HepG2 (cell line): ENCODE measurements around the gene CRLF2.

Experiments used
- TBX3 ChIP-seq: fragments of 450-650 bp; IDR thresholded peaks from 2 replicates; pipeline ENCODE4 v1.6.1; 2017; ENCODE audit warnings: antibody characterized with exemption, mild to moderate bottlenecking, inconsistent platforms, borderline replicate concordance
- TF ChIP-seq, protein P1 (sequence below): sonication (generic); formaldehyde crosslinking; IDR thresholded peaks from 2 replicates; pipeline ENCODE4 v1.4.0; 2020; ENCODE audit warnings: mild to moderate bottlenecking, missing genetic modification reagents
- TF ChIP-seq, protein P2 (sequence below): sonication (generic); formaldehyde crosslinking; IDR thresholded peaks from 2 replicates; pipeline ENCODE4 v1.4.0; 2020; ENCODE audit warnings: missing genetic modification reagents

DNA sequence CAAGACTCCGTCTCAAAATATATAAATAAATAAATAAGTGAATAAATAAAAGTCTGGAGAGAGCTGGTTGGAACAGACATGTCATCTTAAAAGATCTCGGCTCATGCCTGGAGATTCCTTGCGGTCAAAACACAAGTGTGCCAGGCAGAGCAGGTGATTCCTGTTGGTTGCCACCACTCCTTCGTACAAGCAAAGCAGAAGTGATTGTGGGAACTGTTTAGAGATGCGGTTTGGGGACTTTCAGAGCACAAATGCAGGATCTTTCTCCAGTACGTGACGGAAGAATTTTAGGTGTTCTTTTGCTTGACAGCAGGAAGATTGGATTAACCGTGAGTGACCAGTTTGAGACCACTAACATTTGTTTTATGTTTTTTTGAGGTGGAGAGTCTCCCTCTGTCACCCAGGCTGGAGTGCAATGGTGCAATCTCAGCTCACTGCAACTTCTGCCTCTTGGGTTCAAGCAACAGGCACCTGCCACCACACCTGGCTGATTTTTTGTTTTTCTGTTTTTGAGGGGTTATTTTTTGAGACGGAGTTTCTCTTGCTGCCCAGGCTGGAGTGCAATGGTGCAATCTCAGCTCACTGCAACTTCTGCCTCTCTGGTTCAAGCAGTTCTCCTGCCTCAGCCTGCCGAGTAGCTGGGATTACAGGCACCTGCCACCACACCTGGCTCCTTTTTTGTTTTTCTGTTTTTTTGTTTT is 2.8 kb upstream of the CRLF2 start:
- no peak for TF ChIP-seq TBX3
- TF ChIP-seq, protein P1, sequence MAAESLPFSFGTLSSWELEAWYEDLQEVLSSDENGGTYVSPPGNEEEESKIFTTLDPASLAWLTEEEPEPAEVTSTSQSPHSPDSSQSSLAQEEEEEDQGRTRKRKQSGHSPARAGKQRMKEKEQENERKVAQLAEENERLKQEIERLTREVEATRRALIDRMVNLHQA (CRISPR knock-in tag): no peak
- TF ChIP-seq, protein P2, sequence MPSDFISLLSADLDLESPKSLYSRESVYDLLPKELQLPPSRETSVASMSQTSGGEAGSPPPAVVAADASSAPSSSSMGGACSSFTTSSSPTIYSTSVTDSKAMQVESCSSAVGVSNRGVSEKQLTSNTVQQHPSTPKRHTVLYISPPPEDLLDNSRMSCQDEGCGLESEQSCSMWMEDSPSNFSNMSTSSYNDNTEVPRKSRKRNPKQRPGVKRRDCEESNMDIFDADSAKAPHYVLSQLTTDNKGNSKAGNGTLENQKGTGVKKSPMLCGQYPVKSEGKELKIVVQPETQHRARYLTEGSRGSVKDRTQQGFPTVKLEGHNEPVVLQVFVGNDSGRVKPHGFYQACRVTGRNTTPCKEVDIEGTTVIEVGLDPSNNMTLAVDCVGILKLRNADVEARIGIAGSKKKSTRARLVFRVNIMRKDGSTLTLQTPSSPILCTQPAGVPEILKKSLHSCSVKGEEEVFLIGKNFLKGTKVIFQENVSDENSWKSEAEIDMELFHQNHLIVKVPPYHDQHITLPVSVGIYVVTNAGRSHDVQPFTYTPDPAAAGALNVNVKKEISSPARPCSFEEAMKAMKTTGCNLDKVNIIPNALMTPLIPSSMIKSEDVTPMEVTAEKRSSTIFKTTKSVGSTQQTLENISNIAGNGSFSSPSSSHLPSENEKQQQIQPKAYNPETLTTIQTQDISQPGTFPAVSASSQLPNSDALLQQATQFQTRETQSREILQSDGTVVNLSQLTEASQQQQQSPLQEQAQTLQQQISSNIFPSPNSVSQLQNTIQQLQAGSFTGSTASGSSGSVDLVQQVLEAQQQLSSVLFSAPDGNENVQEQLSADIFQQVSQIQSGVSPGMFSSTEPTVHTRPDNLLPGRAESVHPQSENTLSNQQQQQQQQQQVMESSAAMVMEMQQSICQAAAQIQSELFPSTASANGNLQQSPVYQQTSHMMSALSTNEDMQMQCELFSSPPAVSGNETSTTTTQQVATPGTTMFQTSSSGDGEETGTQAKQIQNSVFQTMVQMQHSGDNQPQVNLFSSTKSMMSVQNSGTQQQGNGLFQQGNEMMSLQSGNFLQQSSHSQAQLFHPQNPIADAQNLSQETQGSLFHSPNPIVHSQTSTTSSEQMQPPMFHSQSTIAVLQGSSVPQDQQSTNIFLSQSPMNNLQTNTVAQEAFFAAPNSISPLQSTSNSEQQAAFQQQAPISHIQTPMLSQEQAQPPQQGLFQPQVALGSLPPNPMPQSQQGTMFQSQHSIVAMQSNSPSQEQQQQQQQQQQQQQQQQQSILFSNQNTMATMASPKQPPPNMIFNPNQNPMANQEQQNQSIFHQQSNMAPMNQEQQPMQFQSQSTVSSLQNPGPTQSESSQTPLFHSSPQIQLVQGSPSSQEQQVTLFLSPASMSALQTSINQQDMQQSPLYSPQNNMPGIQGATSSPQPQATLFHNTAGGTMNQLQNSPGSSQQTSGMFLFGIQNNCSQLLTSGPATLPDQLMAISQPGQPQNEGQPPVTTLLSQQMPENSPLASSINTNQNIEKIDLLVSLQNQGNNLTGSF: no peak
